GM18951 (cell line): ENCODE data around the gene GSE1.

Experiments
- POLR2A ChIP-seq: IDR thresholded peaks from 4 replicates; pipeline ENCODE4 v1.6.1; 2011; ENCODE audit warnings: mild to moderate bottlenecking; ENCODE audit not compliant: insufficient read length, insufficient read depth; ENCODE audit errors: extremely low read depth
- in situ Hi-C: fragments of 300-500 bp; cut with MboI; formaldehyde crosslinking; loops from one replicate; pipeline ENCODE4 v1.12.0; 2022; ENCODE audit warnings: low sequenced_read_pairs, mixed read lengths, inconsistent platforms; ENCODE audit not compliant: unreplicated experiment

The GSE1 gene

DNA sequence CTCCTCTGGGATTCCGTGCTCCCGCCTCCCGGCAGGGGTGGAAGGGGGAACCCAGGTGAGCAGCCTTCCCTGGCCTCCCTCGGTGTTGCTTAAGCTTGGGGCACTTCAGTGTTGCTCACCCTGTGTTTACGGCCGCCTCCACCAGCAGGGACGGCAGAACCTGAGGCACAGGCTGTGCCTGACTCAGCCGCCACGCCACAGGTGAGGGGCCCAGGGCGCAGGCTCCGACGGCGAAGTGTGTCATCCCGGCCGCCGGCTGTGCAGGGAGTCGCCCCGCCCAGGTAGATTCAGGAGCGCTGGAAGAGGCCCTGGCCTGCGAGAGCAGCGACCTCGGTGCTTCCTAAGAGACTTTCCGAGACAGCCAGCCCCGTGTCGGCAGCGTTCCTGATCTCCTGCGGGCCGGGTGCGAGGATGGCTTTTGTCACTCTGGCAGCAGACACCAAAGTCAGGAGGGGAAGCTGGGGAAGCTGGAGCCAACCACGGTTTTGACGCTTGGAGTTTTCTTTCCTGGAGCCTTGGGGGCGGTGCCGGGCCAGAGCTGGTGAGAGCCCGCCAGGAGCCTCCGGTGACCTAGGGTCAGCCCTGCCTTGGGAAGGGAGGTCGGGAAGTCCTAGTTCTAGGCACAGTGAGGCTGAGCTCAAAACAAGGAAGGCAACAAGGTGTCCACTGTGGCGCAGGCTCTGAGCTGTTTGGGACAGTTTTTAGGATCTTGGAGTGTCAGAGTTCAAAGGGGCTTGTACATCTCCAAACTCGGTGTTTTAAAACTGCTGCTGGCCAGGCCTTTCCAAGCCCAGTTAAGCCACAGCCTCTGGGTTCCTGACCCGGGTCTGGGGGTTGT, 2.1 kb downstream of the GSE1 start:
- in situ Hi-C loops: loop anchor here (25.0 kb wide), 1 partner anchor 178 kb away; no protein-coding TSS in a partner anchor
- TF ChIP-seq POLR2A: no peak

DNA sequence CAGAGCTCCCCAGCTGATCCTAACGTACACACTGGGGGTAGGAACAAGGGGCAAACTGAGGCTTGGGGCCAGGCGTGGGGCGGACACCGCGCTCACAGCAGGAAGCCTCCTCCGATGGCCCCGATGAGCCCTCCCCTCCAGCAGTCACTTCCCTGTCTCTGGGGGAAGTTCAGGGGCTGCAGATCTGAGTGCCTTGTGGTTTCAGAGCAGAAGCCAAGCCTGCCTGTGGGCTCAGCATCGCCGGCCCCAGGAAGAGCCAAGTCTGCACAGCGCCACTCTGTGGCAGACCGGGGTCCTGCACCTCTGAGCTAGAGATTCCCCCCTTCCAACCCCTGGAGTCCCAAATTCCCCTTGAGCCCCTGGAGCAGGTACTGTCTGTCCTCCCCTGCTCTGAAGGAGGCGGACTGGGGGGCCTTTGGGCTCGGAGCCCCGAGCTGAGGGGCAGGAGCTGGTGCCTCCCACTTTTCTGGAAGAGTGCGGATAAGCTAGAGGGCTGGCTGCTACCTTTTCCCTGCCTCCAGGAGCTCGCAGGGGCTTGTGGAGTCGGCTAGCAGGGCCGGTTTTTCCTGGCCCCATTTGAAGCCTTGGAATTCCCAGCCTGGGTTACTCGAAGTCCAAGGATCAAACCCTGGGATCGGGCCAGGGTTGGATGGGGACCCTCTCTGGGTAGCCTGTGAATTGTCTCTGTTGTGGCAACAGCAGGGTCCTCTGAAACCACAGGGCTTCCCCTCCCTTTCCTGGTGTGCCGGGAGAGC, 2.9 kb downstream of the GSE1 start:
- TF ChIP-seq POLR2A: no peak
- in situ Hi-C loops: loop anchor here (25.0 kb wide), 1 partner anchor 179 kb away; no protein-coding TSS in a partner anchor

DNA sequence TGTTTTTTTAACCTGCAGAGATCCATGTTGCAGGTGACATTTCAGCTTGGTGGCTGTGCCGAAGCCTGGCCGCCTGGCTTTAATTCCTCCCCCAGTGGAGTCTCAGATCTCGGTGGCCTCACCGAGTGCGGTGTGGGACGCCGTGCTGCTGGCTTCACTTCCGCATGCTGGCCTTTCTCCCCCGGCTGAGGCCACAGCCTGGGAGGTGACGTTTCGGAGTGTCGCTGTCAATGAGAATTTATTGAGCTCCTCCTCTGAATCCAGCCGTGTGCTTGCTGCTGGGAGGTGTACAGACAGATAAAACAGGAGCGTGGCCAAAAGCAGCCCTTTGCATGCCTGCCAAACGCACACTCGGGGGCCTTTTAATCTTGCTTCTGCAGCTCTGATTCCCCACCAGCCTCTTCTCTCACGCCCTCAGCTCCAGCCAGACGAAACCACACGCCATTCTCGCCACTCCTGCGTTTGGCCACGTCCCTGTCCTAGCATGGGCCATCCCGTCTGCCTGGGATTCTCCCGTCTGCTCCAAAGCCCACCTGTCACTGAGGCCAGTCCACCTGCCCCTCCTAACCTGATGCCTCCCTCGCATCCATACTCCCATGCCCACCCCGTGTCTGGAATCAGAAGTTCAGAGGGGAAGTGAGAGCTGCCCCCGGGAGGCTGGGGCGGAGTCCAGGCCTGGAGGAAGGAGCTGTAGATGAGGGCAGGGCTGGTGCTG, 3.6 kb downstream of the GSE1 start:
- peak; percentile 27 for TF ChIP-seq POLR2A
- in situ Hi-C loops: loop anchor here (25.0 kb wide), 1 partner anchor 179 kb away; no protein-coding TSS in a partner anchor

DNA sequence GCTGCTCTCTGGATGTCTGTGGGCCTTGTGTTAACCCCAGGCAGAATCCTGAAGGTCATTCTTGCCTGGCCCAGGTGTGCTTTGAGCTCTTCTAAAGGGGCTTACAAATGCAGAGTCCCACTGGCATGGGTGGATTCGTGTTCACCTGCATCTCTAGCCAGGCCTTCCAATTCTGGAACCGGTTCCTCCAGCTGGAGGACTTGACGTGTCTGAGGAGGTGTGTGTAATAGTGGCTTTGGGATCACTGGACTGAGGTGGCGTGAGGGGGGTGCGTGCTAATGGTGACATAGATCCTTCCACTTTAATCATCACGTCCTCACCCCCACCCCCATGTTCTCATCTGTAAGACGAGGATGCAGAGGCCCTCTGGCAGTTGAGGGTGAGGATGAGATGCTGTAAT, 4.8 kb downstream of the GSE1 start:
- in situ Hi-C loops: loop anchor here (25.0 kb wide), 1 partner anchor 181 kb away; no protein-coding TSS in a partner anchor
- no peak for TF ChIP-seq POLR2A

DNA sequence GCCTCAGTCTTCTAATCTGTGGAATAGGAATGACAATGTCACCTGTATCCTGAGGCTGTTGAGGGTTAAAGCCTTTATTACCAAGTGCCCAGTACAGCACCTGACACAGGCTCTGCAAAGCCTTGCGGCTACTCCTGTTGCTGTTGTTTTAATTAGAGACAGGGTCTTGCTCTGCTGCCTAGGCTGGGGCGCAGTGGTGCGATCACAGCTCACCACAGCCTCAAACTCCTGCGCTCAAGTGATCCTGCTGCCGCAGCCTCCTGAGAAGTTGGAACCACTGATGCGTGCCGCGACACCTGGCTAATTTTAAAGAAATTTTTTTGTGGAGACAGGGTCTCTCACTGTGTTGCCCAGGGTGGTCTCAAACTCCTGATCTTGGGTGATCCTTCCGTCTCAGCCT, 5.4 kb downstream of the GSE1 start:
- in situ Hi-C loops: loop anchor here (25.0 kb wide), 1 partner anchor 181 kb away; no protein-coding TSS in a partner anchor
- TF ChIP-seq POLR2A: no peak

DNA sequence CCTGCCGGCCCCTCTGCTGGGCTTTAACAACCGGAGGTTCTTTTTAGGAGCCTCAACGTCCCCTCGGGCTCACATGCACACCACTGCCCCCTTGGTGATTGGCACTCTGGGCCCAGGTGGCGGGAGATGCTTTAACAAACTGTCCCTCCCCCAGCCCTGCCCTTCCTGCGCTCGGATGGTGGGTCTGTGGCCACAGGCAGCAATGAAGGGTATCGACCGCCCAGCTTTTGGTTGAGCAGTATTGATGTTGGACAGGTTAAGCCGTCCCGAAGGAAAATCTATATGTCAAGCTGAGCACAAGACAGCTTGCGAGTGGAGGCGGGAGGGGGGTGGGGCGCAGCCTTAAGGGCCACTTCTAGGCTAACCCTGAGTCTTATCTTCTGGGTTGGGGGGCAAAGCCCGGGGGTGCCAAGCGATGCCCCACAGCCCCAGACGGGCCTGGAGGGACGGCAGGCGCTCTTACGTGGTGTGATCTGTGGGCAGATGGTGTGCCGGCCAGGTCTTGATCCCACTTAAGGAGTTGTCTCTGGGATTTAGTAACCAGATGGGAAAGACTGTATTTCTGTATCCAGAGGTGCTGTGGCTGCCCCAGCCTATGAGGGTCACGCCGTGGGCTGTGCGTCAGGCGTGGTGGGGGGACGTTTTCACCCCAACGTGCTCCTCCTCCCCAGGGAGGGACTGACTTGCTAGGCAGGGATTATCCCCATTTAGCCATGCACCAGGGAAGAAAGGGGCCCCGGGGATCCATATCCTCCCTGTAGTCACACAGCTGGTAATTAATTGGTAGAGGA, 6.2 kb downstream of the GSE1 start:
- in situ Hi-C loops: loop anchor here (25.0 kb wide), 1 partner anchor 182 kb away; no protein-coding TSS in a partner anchor

DNA sequence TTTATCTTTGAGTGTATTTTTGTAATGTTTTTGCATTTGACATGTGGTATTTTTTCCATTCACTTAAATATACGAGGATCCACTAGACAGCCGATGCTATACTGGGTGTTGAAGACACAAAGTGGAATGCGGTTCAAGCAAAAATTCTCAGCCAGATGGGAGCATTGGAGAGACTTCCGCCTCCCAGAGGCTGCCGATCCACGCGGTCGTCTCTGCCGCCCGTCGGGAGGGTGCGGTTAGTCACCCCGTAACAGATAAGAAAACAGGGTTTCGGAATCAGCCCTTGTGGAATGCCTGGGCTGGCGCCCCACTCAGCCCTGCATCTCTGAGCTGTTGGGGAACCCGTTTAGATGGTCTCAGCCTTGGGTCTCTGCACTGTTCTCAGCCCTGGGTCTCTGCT, 7.3 kb downstream of the GSE1 start:
- in situ Hi-C loops: loop anchor here (25.0 kb wide), 1 partner anchor 183 kb away; no protein-coding TSS in a partner anchor
- no peak for TF ChIP-seq POLR2A

More for the DNA sequence above, 6.2 kb downstream of the GSE1 start:
- no peak for TF ChIP-seq POLR2A

DNA sequence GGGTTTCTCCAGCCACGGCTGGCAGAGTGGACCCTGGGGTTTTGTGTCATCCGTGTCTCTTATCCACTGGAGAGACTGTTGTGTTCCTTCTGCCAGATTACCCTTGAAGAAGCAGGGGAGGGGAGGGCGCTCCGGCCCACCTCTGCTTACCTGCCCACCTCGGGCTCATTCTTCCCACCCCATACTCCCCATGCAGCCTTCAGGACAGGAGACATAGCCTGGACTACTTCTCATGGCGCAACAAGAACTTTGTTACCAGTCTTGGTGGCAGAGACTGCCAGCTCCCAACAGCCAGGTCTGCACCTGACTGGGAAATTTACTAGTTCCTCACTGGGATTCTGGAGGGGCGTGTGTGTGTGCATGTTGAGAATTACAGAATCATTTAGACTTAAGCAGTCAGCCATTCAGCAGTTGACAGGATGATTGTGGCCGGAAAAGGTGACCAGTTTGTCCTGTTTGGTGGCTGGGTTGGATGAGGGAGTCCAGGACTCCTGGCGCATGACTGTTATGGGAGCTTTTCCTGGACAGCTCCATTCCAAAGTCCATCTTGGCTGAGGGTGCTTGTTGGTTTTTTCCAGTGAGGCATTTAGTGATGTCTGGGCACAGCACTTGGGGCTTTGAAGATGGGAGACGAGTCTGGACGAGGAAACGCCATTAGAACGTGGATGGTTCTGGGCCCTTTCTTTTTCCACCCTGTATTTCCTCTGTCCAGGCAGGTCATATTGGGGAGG, 8.7 kb downstream of the GSE1 start:
- TF ChIP-seq POLR2A: no peak
- in situ Hi-C loops: loop anchor here (25.0 kb wide), 1 partner anchor 185 kb away; no protein-coding TSS in a partner anchor

DNA sequence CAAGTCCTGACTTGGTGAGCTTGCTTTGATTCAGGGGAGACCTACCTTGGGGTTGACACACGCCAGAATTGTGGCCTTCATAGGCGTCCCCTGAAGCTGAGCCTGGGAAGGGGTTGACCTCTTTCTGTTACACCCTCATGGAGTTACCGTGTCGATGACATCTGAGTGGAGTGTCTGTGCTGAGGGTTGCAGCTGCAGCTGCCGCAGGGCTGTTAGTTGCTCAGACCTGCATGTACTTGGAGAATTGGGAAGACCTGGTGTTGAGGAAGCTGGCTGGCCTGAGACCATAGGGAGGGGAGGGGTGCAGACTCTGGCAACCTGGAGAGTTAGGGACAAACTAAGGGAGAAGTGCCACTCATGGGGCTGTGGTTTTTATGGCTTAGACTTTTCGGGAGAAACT, 9.6 kb downstream of the GSE1 start:
- in situ Hi-C loops: loop anchor here (25.0 kb wide), 1 partner anchor 185 kb away; no protein-coding TSS in a partner anchor

DNA sequence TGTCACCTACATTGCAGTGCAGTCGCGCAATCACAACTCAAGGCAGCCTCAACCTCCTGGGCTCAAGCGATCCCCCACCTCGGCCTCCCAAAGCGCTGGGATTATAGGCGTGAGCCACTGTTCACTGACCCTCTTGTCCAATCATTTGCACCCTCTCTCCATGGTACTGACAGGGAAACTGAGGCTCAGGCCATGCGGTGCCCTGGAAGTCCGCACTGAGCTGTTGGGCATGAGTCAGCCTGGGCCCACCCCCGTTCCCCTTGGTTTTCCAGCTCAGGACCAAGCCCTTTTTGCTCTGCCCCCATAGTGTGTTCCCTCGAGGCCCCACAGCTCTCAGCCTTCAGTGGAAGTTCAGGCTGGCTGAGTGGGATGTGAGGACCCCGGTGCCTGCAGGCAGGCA, 10.1 kb downstream of the GSE1 start:
- in situ Hi-C loops: loop anchor here (25.0 kb wide), 1 partner anchor 186 kb away; no protein-coding TSS in a partner anchor
- no peak for TF ChIP-seq POLR2A

More for the DNA sequence above, 9.6 kb downstream of the GSE1 start:
- TF ChIP-seq POLR2A: no peak

DNA sequence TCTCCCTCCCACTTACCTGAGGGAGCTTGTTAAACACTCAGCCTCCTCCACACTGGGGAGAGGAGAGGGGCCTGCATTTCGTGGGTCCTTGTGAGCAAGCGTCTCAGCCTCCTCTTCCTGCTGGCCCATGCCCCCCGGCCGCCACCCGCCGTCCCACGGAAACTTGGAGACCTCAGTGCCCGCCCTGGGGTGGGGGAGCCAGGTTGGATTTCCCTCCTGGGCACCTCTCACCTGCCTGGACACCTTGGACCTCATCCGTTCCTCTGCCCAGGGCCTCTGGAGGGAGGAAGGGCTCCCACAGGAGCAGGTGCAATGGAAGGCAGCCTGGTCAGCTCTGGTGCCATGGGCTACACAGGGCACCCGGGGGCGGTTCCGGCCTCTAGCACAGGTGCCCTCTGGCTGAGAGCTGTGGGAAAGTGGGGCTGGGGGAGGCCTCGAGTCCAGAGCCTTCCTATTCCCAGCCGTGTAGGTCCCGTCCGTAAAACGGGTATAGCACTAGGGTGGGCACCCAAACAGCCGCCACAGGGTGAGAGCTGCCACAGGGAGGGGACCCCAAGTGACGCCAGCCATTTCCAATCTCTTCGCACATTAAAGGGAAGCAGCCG, 11.0 kb downstream of the GSE1 start:
- TF ChIP-seq POLR2A: no peak
- in situ Hi-C loops: loop anchor here (25.0 kb wide), 1 partner anchor 187 kb away; no protein-coding TSS in a partner anchor
